Tibial nerve (tissue), 4 donors: Measurements from ENCODE around the gene SFN. TPM values are rescaled to one million over a fixed set of nuclear protein-coding genes. Genes with fewer than 3 reads are reported as not detected.

Experiments used
- DNase-seq, 2 donors: peaks; one replicate each; pipeline ENCODE4 v3.0.0-alpha.2; 2019; ENCODE audit warnings: low spot score in 2 of 2
- H3K27ac ChIP-seq, 4 donors: fragments of 200-600 bp; sonication (generic) in 3 of 4; one replicate each; pipeline ENCODE4 v1.5.1; 2017 to 2019; ENCODE audit warnings: mild to moderate bottlenecking in 1 of 4
- H3K27me3 ChIP-seq, 2 donors: fragments of 200-600 bp; sonication (generic) in 1 of 2; one replicate each; pipeline versions ENCODE4 v1.5.1 to v1.6.0; 2017 to 2019
- H3K36me3 ChIP-seq, 3 donors: fragments of 200-600 bp; sonication (generic); one replicate each; pipeline ENCODE4 v1.5.1; 2018 to 2019
- H3K4me1 ChIP-seq, 4 donors: fragments of 200-600 bp; sonication (generic) in 3 of 4; one replicate each; pipeline ENCODE4 v1.5.1; 2017 to 2019
- H3K4me3 ChIP-seq, 4 donors: fragments of 200-600 bp; sonication (generic) in 3 of 4; one replicate each; pipeline ENCODE4 v1.5.1; 2017 to 2019; ENCODE audit warnings: mild to moderate bottlenecking in 1 of 4, moderate library complexity in 1 of 4
- H3K9me3 ChIP-seq, 4 donors: fragments of 200-600 bp; sonication (generic) in 3 of 4; one replicate each; pipeline ENCODE4 v1.5.1; 2017 to 2019
- CTCF ChIP-seq, 5 experiments: fragments of 200-600 bp in 3 of 5; fragments of 450-650 bp in 2 of 5; sonication (generic) in 3 of 5; IDR thresholded peaks; one replicate each; pipeline ENCODE4 v1.5.1; 2016 to 2019; ENCODE audit warnings: antibody characterized with exemption in 5 of 5, mild to moderate bottlenecking in 3 of 5, moderate library complexity in 2 of 5
- EP300 ChIP-seq, 2 donors: sonication (generic); formaldehyde crosslinking; IDR thresholded peaks; one replicate each; pipeline ENCODE4 v1.6.1; 2017; ENCODE audit warnings: antibody characterized with exemption in 2 of 2, mild to moderate bottlenecking in 1 of 2
- POLR2A ChIP-seq, 2 donors: fragments of 450-650 bp; IDR thresholded peaks; one replicate each; pipeline ENCODE4 v1.6.1; 2017; ENCODE audit warnings: antibody characterized with exemption in 2 of 2, mild to moderate bottlenecking in 2 of 2, moderate library complexity in 2 of 2
- WGBS, 2 donors: methylation state at CpG; one replicate each; pipeline ENCODE4 v1.1.5; 2018; 5-methylcytosine and 5-hydroxymethylcytosine counted together
- total RNA-seq, 4 donors: library from RNA; depleted of rRNA; stranded (reverse); fragments of >200 nt; gene quantifications; one replicate each; pipeline ENCODE4 v1.1.0, GENCODE V29; 2016

SFN gene
- total RNA-seq, 4 donors from 2014 or later: not detected

GRCh38 chr1:26822737-26823395 is 40.1 kb upstream of the SFN start:
- no peak overlapping the region for H3K27ac ChIP-seq
- H3K9me3 ChIP-seq: no peaks in the 10 kb centered on the region
- DNase-seq: no peak
- H3K4me1 ChIP-seq: peaks cover 0 to 19% (median 14%) of the 10 kb centered on the region in 4 donors
- H3K4me3 ChIP-seq: no peak overlapping the region
- no peaks in the 10 kb centered on the region for H3K36me3 ChIP-seq
- 95 to 98% methylated on average over 4 of the region's 4 CpGs for WGBS, 2 donors
- H3K27me3 ChIP-seq: no peaks in the 10 kb centered on the region
- TF ChIP-seq CTCF (IDR thresholded peaks at IDR 0.05) (no peak), EP300 (IDR thresholded peaks at IDR 0.05) (no peak), POLR2A (IDR thresholded peaks at IDR 0.05) (no peak)

- Histone ChIP-seq H3K9me3 (no peaks in the 10 kb centered on the region), H3K4me3 (no peak overlapping the region), H3K36me3 (peaks cover 0 to 6% (median 0%) of the 10 kb centered on the region in 3 donors), H3K27ac (no peak overlapping the region), H3K27me3 (no peaks in the 10 kb centered on the region), H3K4me1 (peaks cover 0 to 37% (median 26%) of the 10 kb centered on the region in 4 donors)
- no peak for DNase-seq
- 88 to 90% methylated on average over 3 of the region's 3 CpGs for WGBS, 2 donors
- TF ChIP-seq EP300 (IDR thresholded peaks at IDR 0.05): no peak
Measured at GRCh38 chr1:26824731-26825130, 38.2 kb upstream of the SFN start.

GRCh38 chr1:26826261-26827105 is 36.5 kb upstream of the SFN start, which contains the start of gene ZDHHC18:
Gene ZDHHC18 (plus strand): TSS chr1:26826688. CDS start chr1:26826805, 117 bp downstream.
- WGBS, 2 donors: 0 to 1% methylated on average over 11 to 23 of the region's 107 CpGs
- peak; percentile 30 to 43 for DNase-seq
- TF ChIP-seq EP300 (IDR thresholded peaks at IDR 0.05): no peak
- TF ChIP-seq POLR2A (IDR thresholded peaks at IDR 0.05): peak in 1 of 2 donors; percentile 35
- TF ChIP-seq CTCF (IDR thresholded peaks at IDR 0.05): peak; percentile 48 to 92 (median 89)
- Histone ChIP-seq H3K27me3 (no peaks in the 10 kb centered on the region), H3K9me3 (no peaks in the 10 kb centered on the region), H3K4me1 (peaks cover 0 to 43% (median 26%) of the 10 kb centered on the region in 4 donors), H3K36me3 (peaks cover 0 to 17% (median 0%) of the 10 kb centered on the region in 3 donors), H3K27ac (peak within 1 kb of the TSS; percentile 47 to 89 (median 88)), H3K4me3 (peak within 1 kb of the TSS; percentile 75 to 95 (median 78))

GRCh38 chr1:26827106-26827604 is 35.8 kb upstream of the SFN start:
- Histone ChIP-seq H3K36me3 (peaks cover 0 to 24% (median 0%) of the 10 kb centered on the region in 3 donors), H3K27ac (peak overlapping the region; percentile 17 to 89 (median 85)), H3K4me1 (peaks cover 0 to 45% (median 26%) of the 10 kb centered on the region in 4 donors), H3K4me3 (peak overlapping the region; percentile 75 to 95 (median 78)), H3K27me3 (no peaks in the 10 kb centered on the region), H3K9me3 (no peaks in the 10 kb centered on the region)
- TF ChIP-seq CTCF (IDR thresholded peaks at IDR 0.05) (no peak), EP300 (IDR thresholded peaks at IDR 0.05) (no peak), POLR2A (IDR thresholded peaks at IDR 0.05) (no peak)
- 2 to 3% methylated on average over 17 of the region's 17 CpGs for WGBS, 2 donors
- no peak for DNase-seq

- Histone ChIP-seq H3K27me3 (no peaks in the 10 kb centered on the region), H3K27ac (peak overlapping the region; percentile 17 to 89 (median 85)), H3K4me1 (peaks cover 0 to 45% (median 26%) of the 10 kb centered on the region in 4 donors), H3K4me3 (peak overlapping the region; percentile 75 to 95 (median 78)), H3K36me3 (peaks cover 0 to 29% (median 5%) of the 10 kb centered on the region in 3 donors), H3K9me3 (no peaks in the 10 kb centered on the region)
- TF ChIP-seq POLR2A (IDR thresholded peaks at IDR 0.05) (no peak), EP300 (IDR thresholded peaks at IDR 0.05) (no peak), CTCF (IDR thresholded peaks at IDR 0.05) (no peak)
- no peak for DNase-seq
- WGBS, 2 donors: 32 to 36% methylated on average over 11 of the region's 11 CpGs
Measured at GRCh38 chr1:26827663-26828062, 35.3 kb upstream of the SFN start.
